Duodenal mucosa (tissue), 2 donors: ENCODE results near the gene RAB28.

Experiments
- H3K27ac ChIP-seq: one replicate; pipeline ENCODE4 v1.7.0; 2013; ENCODE audit warnings: low read depth, low read length
- H3K27me3 ChIP-seq, 2 donors: one replicate each; pipeline ENCODE4 v1.7.0; 2013; ENCODE audit warnings: low read length in 2 of 2, control low read depth in 1 of 2; ENCODE audit not compliant: insufficient read depth in 2 of 2, control insufficient read depth in 1 of 2
- H3K36me3 ChIP-seq, 2 donors: one replicate each; pipeline ENCODE4 v1.7.0; 2013; ENCODE audit warnings: low read length in 2 of 2, control low read depth in 1 of 2; ENCODE audit not compliant: insufficient read depth in 2 of 2, control insufficient read depth in 1 of 2
- H3K4me1 ChIP-seq, 2 donors: one replicate each; pipeline ENCODE4 v1.7.0; 2013; ENCODE audit warnings: low read length in 2 of 2, control low read depth in 1 of 2; ENCODE audit not compliant: insufficient read depth in 2 of 2, control insufficient read depth in 1 of 2
- H3K4me3 ChIP-seq, 2 donors: one replicate each; pipeline ENCODE4 v1.7.0; 2013; ENCODE audit warnings: low read length in 2 of 2, low read depth in 1 of 2
- H3K9ac ChIP-seq, 2 donors: one replicate each; pipeline ENCODE4 v1.7.0; 2013; ENCODE audit warnings: low read length in 2 of 2, low read depth in 1 of 2
- H3K9me3 ChIP-seq, 2 donors: one replicate each; pipeline ENCODE4 v1.7.0; 2013; ENCODE audit warnings: low read length in 2 of 2, control low read depth in 1 of 2; ENCODE audit not compliant: control insufficient read depth in 1 of 2

Gene RAB28

DNA sequence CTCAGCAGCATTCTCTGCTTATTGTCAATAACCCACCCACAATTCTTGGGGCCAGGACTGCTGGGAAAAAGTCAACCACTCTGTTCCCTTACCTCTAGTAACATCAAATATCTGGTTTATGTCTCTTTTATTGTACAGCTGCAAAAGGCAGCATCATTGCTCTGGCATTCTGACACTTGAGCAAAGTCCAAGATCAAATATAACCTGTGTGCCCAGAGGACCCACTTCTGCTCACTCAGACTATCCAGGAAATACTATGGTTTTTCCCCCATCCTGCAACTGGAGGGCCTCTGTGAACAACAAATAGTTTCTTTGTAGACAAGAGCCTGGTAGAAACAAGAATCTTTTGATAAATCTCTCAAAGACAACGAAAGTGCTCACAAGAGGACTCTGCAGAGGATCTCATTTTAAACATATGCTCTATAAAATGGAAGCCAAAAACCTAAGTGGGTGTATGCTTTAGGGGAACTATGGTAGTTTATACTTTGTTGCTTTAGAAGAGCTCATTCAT, 154.7 kb downstream of the RAB28 start:
- H3K36me3 ChIP-seq, result no peaks in the 10 kb centered on the region
- H3K4me3 ChIP-seq, result no peak overlapping the region
- no peak overlapping the region for H3K27ac ChIP-seq
- H3K9me3 ChIP-seq, result no peaks in the 10 kb centered on the region
- no peak overlapping the region for H3K9ac ChIP-seq
- H3K27me3 ChIP-seq, result no peaks in the 10 kb centered on the region
- H3K4me1 ChIP-seq, result peaks cover 0 to 3% of the 10 kb centered on the region in 2 donors

DNA sequence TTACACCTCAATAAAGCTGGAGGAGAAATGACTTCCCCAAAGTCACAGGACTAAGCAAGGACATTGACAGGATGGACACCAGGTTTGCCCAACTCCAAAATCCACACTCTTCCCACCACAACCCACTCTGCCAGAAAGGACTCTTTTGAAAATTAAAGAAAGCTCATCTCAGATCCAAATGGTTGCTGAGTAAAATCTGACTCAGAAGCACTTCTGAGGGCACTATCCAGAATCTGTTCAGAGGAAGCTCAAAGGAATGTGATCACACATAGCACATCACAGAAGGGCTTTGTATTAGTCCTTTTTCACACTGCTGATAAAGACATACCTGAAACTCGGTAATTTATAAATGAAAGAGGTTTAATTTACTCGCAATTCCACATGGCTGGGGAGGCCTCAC, 155.5 kb downstream of the RAB28 start:
- Histone ChIP-seq H3K4me1 (peaks cover 0 to 3% of the 10 kb centered on the region in 2 donors), H3K27ac (no peak overlapping the region), H3K9me3 (no peaks in the 10 kb centered on the region), H3K36me3 (no peaks in the 10 kb centered on the region), H3K27me3 (no peaks in the 10 kb centered on the region), H3K9ac (no peak overlapping the region), H3K4me3 (no peak overlapping the region)

DNA sequence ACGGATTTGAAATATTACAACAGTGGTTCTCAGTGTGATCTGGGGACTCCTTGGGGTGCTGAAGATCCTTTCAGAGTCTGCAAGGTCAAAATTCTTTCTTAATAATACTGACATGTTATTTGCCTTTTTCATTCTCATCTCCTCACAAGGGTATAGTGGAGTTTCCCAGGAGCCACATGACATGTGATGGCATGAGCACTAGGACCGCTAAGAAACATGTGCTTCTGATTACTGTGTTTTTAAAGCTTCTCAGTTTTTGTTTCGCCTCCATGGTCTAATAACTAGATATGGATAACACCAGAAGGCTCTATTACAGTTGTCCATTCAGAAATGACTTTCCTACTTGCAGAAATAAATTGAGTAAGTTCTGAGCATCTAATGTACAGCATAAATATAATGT, 156.1 kb downstream of the RAB28 start:
- no peak overlapping the region for H3K4me3 ChIP-seq
- peaks cover 0 to 3% of the 10 kb centered on the region in 2 donors for H3K4me1 ChIP-seq
- no peaks in the 10 kb centered on the region for H3K27me3 ChIP-seq
- no peak overlapping the region for H3K9ac ChIP-seq
- no peaks in the 10 kb centered on the region for H3K36me3 ChIP-seq
- no peaks in the 10 kb centered on the region for H3K9me3 ChIP-seq
- no peak overlapping the region for H3K27ac ChIP-seq

DNA sequence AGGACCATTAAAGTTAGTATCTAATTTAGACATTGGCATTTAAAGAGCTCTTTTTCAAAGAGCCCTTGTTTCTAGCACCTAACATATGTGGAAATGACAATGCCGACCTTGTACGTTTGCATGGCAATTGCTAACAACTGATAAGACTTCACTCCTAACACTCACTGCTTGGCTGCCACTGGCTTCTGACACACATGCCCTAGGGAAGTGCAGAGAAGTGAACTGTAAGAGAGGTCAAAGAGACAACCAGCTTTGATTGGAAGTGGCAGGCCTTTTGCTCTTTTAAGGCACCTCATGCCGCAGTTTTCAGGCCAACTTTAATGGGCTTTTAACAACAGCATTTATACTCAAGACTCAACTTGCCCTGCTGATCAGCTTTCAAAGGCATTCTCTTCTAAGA, 158.4 kb downstream of the RAB28 start:
- H3K27me3 ChIP-seq, result no peaks in the 10 kb centered on the region
- H3K4me1 ChIP-seq, result peaks cover 0 to 3% of the 10 kb centered on the region in 2 donors
- peaks cover 4 to 6% of the 10 kb centered on the region in 2 donors for H3K9me3 ChIP-seq
- no peak overlapping the region for H3K9ac ChIP-seq
- no peak overlapping the region for H3K27ac ChIP-seq
- H3K36me3 ChIP-seq, result no peaks in the 10 kb centered on the region
- no peak overlapping the region for H3K4me3 ChIP-seq

DNA sequence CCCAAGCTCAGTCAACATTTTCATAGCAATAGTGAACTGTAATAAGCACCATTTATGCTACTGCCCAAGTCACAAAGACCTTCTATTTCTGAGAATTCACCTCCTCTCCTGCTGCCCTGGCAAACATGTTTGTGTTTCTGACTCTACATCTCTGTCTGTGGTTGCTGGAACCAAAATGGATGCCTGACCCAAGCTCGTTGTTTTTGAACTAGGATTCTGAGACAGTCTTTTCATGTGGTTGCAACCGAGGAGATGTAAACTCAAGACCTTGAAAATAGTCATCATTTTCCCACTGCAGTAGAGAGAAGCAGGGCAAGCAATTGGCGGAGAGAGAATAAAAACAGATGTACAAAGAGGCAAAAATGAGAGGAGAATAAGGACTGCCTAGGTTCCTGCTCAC, 160.2 kb downstream of the RAB28 start:
- Histone ChIP-seq H3K27me3 (no peaks in the 10 kb centered on the region), H3K9me3 (peaks cover 4 to 6% of the 10 kb centered on the region in 2 donors), H3K9ac (no peak overlapping the region), H3K4me3 (no peak overlapping the region), H3K36me3 (no peaks in the 10 kb centered on the region), H3K27ac (no peak overlapping the region), H3K4me1 (no peaks in the 10 kb centered on the region)

DNA sequence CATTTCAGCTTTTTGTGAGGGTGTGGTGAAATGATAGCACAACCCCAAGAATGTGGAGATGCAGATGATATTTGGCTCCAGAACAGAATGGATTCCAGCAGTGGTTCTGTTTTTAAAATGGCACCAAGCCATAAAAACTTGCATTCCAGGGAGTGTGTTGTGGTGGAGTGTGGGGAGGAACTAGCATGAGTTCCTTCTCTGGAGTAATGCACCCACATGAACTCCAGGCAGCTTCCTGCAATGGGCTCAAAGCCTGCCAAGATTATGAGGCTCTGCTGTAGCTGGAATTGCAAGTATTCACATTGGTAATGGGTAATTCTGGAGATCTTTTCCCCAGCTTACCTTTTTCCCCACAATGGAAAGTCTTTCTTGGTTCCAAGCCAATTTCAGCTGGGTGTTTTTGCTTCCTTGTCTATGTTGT, 161.4 kb downstream of the RAB28 start:
- Histone ChIP-seq H3K4me3 (no peak overlapping the region), H3K9me3 (peaks cover 4 to 6% of the 10 kb centered on the region in 2 donors), H3K27me3 (no peaks in the 10 kb centered on the region), H3K4me1 (no peaks in the 10 kb centered on the region), H3K27ac (no peak overlapping the region), H3K9ac (no peak overlapping the region), H3K36me3 (no peaks in the 10 kb centered on the region)
